GM13976 (cell line): Measurements from ENCODE around the gene ADGRD1.

Source experiments
- DNase-seq: peaks from one replicate; pipeline ENCODE4 v3.0.0; 2012; ENCODE audit warnings: low spot score
- CTCF ChIP-seq: IDR thresholded peaks from 2 replicates; pipeline ENCODE4 v1.5.1; 2012; ENCODE audit warnings: borderline replicate concordance, mild to moderate bottlenecking; ENCODE audit not compliant: insufficient read depth; ENCODE audit errors: extremely low read depth, missing control alignments, control extremely low read depth
- in situ Hi-C: fragments of 300-500 bp; cut with MboI; formaldehyde crosslinking; loops from one replicate; pipeline ENCODE4 v1.12.0; 2022; ENCODE audit warnings: low sequenced_read_pairs, mixed read lengths, inconsistent platforms; ENCODE audit not compliant: unreplicated experiment

ADGRD1 gene

GRCh38 chr12:130988261-130988660, 34.6 kb downstream of the ADGRD1 start:
- TF ChIP-seq CTCF, result no peak
- DNase-seq, result no peak
- in situ Hi-C loops, result no loop called here

GRCh38 chr12:130988751-130989150, 35.0 kb downstream of the ADGRD1 start:
- no peak for DNase-seq
- no peak for TF ChIP-seq CTCF
- in situ Hi-C loops, result no loop called here

GRCh38 chr12:130989391-130989790, 35.7 kb downstream of the ADGRD1 start:
- no peak for DNase-seq
- no peak for TF ChIP-seq CTCF
- in situ Hi-C loops, result no loop called here

GRCh38 chr12:130990034-130990433, 36.3 kb downstream of the ADGRD1 start:
- no peak for TF ChIP-seq CTCF
- in situ Hi-C loops, result no loop called here
- no peak for DNase-seq

DNA sequence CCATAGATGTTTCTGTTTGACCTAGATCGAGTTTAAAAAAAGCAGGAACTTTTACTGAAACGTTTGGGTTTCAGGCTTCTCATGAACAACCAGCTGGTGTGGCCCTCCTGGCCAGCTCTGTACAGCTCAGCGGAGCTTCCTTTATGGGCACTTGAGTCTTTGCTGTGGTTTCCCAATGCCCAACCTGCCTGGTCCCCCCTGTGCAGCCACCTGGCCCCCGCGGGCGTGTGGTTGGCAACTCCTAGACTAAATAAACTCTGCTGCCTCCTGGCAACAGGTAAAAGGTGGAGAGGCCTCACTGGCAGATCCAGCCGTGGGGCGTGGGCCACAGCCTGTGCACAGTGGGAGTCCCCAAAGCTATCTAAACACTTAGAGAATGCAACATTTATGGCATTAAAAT, 38.7 kb downstream of the ADGRD1 start:
- in situ Hi-C loops, result no loop called here
- no peak for DNase-seq
- no peak for TF ChIP-seq CTCF

- TF ChIP-seq CTCF, result no peak
- in situ Hi-C loops, result no loop called here
- DNase-seq, result no peak
Measured at GRCh38 chr12:130992979-130993538, 39.4 kb downstream of the ADGRD1 start.
